GM18519 (cell line): Measurements from ENCODE around the gene NPS.

Source experiments
- ATAC-seq: cut with Tn5 transposase; IDR thresholded peaks from one replicate; pipeline ENCODE4 v1.9.1; 2021; ENCODE audit warnings: mild to moderate bottlenecking, moderate library complexity; ENCODE audit not compliant: unreplicated experiment, low FRiP score

The NPS gene, protein sequence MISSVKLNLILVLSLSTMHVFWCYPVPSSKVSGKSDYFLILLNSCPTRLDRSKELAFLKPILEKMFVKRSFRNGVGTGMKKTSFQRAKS

DNA sequence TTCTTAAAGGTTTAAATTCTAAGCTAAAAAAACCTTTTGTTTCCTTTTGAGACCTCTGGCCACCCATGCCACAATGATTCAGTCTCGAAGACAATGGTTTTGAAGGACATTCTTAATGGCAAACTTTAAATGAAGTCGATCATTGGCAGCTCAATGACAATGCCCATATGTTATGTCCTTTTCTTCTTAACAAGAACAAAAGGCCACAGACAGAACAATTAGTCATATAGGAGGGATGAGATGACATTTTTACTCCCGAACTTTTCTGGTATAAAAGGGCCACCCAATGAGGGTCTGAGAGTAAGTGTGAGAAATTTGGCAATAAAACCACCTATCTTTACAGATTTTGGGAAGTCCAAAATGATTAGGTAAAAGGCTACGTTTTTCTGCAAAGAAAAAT lies at the start of gene NPS:
Gene NPS, plus strand, starts transcription at position 301 of the 400 bp plus-strand sequence. Its CDS starts 60 bp downstream, at position 361.
- ATAC-seq = no peak

DNA sequence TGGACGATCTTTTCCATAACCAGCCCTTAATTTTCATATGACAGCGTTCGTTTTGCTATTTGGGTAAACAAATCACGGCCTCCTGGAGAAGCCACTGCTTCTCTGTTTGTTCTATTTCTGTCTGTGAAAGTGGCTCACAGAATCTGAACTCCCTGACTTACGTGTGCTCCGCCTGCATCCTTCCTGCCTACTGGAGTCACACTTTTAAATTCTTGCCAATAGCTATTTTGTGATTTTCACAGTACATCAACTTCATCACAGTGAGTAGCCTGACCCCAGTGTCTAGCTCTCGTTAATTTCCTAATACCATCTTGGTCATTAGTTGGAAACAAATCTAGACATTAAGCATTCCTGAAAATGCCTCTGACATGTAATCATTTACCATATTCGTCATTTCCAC lies 49.0 kb upstream of the NPS start:
- ATAC-seq = no peak

DNA sequence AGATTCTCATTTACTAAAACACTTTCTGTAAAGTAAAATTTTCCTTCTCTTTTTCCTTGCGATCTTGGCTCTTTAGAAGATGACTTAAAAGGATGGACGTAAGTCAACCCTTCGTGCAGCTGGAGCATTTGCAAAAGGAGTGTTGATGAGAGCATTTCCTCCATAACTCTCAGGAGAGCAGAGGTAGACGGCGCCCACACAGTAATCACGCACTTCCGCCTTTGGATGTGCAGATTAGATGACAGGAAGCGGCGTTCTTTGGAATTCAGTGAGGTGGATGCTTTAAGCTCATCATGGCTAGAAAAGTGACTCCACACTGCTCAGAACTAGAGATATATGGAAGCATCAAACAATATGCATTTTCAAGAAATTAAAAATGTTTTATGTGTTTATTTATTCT lies 43.0 kb upstream of the NPS start:
- ATAC-seq = no peak

DNA sequence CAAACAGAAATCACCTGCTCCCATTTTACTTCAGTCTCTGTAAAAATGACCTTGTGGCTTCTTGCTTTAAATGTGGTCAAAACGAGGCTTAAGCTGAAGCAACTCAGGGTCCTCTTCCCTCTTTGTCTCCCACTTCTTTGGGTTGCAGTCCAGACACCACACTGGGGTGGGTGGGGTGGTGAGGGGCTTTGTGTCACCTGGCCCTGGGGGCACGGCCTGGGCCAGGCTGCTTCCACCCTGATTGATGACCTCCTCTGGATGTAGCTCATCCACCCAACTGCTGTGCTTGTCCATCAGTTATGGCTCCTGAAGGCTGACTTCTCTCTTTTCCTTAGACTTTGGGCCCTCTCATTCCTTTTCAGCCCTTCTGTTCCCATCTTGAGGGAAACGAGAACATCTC lies 26.8 kb upstream of the NPS start:
- ATAC-seq = no peak

DNA sequence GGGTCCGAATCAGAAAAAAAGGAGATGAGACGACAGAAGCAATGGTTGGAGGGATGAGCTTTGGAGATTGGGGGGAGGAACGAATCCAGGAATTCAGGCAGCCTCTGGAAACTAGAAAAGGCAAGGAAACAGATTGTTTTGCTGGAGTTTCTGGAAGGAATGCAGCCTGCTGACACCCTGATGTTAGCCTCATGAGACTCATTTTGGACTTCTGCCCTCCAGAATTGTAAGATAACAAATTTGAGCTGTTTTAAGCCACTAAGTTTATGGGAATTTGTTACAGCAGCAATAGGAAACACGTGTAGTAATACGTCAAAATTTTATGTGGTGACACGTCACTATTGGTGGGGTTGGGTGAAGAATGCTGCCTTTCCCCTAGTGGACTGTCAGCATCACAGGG lies 25.6 kb upstream of the NPS start:
- no peak for ATAC-seq

DNA sequence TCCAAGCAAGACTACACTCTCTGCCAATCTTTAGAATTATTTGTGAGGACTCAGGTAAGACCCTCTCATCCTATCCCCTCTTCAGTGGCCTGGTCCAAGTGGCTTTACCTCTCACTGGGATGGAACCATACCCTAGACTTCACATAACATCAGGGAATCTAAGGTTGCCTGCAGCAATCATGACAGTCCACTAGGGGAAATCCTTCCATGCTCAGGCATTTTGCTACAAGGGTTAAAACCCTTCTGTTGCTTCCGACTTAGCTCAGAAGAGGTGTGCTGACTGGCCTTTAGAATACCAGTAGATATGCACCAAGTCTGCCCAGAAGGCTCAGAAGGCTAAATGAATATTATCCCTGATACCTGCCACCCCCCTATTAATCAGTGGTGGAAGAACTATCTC lies 24.9 kb upstream of the NPS start:
- no peak for ATAC-seq

DNA sequence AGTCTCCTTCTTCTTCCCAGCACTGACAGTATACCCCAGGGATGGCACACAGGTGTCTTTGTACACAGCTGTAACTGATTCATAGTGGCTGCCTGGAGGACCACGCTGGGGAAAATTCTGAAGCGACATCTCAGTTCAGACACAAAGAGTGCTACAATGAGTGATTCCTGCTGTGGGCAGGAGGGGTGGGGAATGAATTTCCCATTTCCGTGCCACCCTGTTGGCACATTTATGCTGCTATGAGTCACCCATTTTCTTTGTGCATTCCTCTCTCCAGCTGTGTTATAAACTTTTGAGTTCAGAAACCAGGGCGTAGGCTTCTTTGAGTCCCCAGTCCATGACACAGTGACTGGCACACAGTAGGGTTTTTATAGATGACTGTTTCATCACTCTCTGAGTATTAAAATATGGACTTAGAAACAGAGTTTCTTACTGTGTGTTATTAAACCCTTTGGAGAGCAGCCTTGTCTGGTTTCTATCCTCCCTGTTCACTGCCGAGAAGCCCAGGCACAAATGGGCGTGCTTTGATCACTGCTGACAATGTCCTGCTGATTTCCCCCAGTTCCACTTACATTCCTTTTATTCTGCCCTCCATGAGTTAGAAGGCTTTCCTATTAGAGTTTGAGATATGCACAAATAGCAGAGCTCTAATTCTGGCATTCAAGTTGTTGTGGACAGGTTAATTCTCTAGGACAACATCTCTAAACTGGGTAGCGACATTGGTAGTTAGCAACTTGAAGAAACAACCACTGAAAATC lies 24.0 kb upstream of the NPS start:
- ATAC-seq = no peak

DNA sequence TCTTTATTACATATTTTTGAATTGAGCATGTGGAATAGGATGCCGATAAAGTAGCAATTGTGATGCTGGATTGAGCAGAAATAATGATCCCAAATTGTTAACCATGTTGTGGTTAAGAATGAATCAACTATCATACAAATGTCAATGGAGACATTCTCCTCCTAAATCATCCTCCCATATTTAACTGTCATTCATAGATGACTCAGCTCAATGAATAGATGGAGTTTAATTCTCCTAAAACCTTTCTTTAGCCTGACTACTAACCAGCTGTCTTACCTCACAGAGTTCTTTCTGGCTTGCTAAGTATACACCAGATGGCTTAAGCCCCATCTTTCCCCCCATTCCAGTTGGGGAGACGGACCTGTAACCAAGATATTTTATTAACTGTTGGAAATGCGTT lies 23.4 kb upstream of the NPS start:
- ATAC-seq = no peak

DNA sequence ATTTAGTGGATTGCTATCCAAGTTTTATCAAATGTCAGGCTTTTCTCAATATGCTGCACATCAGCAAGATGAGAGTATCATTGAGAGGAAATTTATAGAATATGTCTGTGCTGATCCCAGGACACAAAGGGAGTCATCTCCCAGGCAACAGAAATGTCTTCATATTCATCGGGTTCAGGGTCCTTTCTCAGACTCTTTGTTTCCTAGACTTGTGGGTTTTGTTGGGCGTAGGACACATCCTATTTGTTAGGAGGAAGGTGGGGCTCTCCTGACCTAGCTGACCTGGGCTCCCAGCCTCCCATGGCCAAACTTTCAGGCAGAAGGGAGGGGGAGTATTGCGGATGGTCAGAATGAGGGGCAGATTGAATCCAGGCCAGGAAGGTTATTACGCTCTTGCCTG lies 22.9 kb upstream of the NPS start:
- no peak for ATAC-seq

DNA sequence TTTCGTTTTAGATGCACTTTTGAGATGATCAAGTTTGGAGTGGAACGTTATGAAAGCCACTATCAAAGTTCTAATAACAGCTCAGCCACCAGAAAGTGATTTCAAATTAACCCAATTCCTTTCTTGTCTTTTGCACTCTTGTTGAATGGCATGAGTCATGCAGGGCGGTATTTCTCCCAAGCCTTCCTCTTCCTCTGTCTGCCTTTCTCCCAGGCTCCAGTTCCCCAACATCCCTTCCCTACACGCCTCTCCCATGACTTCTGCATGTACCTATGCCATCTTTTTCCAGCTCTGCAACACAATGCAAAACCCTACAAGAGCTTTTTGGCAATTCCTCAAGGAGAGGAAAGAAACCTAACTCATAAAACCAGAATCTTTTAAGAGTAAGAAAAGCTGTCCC lies 21.8 kb upstream of the NPS start:
- ATAC-seq = no peak

DNA sequence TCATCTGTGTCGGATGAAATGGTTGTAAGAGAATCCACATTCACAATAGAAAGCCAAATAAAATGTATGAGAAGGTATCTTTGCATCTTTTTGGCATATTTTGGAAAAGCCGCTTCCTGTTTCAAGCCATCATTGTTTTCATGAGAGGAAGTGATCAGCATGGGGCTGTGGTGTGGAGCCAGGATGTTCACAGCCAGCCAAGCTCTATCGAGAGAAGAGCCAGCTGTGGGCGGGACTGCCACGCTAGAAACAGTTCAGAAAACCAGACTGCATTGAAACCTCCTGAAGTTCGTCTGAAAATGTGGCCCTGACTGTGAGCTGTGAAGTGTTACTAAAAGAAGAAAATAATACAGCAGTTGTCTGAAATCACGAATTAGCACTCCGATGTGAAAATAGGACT lies 21.2 kb upstream of the NPS start:
- no peak for ATAC-seq

DNA sequence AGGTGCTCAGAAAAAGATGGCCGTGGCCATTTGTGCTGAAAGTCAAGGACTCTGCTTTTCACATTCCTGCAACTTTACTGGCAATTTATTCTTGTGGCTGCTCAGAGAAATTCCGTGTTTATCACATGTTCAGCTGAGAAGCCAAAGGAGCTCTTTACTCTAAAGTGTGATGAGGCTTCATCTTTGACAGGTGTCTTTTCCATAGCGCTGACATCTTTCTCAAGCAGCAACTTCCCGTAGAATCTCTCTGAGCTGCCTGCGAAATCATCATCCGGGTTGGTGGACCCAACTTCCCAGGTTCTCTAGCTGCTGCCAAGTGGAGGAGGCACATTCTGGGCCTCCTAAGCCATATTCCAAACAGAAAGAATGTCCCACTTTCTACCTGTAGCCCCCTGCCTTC lies 16.9 kb upstream of the NPS start:
- no peak for ATAC-seq

DNA sequence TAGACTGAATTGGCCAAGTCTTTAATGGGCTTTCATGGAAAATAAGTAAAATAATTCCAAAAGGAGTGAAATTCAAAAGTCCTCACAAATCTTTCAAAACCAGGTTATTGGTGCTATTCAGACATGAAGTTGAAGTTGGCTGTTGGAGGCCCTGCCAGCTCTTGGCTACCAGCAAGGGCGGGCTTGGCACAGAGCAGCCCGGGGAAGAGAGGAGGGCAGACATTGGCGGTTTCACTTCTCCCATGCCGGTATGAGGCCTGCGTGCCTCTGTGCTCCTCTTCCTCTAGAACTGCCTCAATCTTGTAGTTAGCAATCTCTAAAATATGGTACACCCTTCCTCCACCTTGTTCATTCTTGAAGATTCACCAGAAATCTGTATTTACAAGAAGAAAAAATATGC lies 16.4 kb upstream of the NPS start:
- no peak for ATAC-seq

DNA sequence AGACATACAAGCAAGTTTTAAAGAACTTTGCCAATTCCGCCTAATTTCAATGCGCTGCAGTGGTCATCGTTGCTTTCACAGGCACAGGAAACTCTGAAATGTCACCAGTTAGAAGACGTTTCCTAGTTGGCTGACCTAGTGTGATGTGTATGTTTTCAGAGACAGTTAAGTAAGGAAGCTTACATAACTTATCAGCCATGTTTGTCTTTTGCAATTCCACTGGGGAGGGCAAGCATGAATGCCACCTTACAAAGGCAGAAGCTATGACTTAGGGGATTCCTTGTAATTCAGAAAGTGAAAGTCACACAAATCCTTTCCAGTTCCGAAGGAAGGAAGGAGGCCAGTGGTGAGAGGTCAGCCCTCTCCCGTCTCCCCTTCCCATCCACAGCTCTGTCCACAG lies 15.0 kb upstream of the NPS start:
- ATAC-seq = no peak

DNA sequence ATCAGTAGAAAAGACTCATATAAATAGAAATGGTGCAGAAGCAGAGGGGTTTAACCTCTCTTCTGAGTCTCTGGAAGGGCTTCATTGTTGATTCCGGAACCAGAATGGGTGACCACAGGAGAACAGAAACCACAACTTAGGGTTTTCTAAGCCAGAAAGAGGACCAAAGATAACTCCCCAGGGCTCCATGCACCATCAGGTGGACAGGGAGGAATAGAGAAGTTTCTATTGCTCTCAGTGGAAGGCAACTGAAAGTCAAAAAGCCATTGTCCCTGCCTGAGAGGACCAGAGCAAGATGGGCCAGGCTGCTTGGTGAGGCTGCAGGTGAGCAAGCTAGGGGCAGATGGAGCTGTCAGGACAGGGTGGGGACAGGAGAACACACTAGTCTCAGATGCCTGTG lies 14.6 kb upstream of the NPS start:
- no peak for ATAC-seq

DNA sequence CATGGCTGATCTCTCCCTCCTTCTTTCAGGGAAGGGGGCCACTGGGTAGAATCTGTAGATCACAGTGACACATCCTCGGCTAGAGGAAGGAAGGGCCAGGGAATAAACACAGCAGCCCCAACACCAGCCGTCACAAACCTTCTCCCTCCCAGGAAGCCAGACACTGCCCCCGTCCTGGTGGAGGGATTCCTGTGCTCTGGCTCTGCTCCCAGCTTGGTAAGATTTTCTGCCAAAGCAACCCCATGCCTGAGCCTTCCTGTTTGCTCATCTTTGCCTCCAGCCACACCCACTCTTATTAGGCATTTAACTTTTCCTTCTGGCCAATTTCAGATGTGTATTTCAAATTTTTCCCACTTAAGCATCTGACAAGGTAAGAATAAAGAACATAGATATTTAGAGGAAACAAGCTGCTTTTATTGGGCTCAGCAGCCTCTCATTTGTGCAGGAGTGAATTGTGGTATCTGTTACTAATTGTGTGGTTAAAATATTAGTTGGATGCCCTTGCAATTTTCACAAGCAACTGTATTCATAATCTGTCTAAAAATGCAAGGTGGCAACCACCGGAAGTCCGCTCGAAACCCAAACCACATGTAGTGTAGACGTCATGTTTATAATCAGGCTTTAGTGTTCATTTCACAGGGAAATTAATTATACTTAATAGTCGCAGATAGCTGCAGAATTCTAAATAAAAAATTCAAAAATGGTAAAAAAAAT lies 13.2 kb upstream of the NPS start:
- ATAC-seq = no peak

DNA sequence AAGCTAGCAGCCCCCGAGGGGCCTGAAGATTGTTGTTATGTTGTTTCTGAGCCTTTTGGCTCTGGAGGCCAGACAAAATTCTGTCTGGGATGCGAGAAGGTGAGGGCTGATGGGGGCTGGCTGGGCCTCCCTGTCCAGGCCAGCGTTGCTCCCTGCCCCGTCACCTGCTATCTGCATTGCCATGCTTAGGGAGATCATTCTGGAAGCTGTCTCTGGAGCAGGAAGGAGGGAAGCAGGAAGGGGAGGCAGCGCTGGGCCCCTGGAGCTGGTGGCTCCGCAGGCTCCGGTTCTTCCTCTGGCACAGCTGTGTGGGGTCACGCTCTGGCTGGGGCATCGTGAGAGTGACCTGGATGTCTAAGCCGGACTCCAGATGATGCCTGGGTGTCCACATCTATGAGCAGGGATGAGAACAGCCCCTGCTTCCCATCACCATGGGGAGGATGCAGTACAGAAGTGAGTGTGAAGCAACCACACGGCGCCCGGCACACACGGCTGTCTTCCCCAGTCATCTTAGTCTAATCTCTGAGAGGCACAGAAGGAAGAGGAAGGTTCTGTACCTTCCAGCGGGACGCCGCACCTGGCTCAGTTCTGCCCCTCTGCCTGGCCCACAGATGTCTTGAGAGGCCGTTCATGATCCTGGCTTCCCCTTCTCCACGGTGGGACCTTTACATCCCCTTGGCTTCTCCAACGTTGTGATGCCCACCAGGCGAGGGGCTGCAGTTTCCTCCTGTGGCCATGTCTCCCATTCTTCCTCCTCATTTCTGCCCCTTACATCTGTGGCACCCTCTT lies 11.9 kb upstream of the NPS start:
- no peak for ATAC-seq

DNA sequence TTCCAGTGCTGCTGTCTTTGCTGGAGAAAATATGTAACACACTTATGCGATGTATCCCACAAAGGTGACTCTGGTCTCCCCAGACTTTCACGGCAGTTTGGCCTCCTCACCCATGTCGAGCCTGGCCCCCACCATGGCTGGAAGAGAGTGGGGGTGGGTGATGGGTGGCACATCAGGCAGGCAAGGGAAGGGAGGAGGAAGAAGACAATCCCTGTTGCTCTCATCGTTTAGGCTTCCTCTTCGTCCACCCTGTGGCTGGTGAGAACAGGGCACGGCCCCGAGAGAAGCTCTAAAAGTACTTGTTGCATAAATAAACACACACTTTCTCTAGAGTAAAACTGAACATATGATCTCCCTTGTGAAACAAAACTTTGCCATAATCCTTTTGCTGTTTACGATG lies 11.2 kb upstream of the NPS start:
- ATAC-seq = no peak

DNA sequence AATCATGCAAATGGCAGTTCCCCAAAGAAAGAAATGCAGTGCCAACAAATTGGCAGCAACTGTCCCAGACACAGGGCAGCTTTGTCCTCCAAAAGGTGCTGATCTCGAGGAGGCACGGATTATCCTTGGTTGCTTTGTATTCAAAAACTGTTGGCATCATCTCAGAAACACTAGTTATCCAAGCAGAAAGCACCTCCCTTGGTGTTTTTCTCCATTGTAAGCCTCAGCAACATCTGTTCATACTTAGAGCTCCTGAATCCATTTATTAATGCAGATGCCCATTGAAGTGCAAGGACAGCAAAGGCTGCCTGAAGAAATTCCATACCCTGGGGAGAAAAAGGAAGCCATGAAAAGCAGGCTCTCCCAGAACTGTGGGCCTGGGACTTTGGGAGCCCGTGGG lies 1.1 kb upstream of the NPS start:
- no peak for ATAC-seq

DNA sequence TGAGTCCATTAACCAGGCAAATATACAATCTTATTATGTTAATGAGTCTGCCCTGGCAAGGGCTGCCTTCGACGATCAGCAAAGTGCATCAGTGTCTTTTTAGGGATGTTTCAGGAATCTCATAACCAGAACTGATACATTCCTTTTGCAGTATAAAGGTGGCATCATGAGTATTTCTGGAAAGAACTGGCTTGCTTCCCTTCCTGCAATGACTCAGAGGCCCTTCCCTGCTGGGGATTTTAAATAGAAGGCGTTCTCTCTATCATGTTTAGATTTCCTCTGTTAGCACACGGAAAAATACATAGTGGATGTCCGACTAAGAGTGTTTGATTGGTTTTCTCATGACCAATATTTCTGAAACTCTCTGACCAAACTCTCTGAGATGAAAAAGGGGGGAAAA lies 1.8 kb downstream of the NPS start:
- no peak for ATAC-seq

DNA sequence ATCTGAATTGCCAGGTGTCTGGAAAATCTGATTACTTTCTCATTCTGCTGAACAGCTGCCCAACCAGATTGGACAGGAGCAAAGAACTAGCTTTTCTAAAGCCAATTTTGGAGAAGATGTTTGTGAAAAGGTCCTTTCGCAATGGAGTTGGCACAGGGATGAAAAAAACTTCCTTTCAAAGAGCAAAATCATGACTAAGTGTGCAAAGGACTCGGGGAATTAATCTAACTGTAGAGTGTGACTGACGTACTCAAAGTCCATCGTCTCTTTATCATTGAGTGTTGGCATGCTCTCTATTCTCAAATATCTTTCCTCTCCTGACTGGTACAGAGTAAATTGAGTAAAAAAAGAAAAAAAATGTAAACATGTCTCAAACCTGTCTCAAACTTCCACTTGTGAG lies 3.3 kb downstream of the NPS start:
- no peak for ATAC-seq
